GM21390 (cell line): ENCODE data around the gene MT1A.
"Not testable (repeated sequence)": the region's sequence is repeated elsewhere in the genome, so short reads cannot be mapped to it uniquely, and the experiment has no call there.

Experiments used
- ATAC-seq: cut with Tn5 transposase; IDR thresholded peaks from one replicate; pipeline ENCODE4 v1.9.1; 2021; ENCODE audit not compliant: unreplicated experiment

Gene MT1A

GRCh38 chr16:56652600-56652999 lies 14.1 kb downstream of the MT1A start:
- no peak for ATAC-seq

GRCh38 chr16:56653218-56653617 lies 14.8 kb downstream of the MT1A start:
- no peak for ATAC-seq

GRCh38 chr16:56657555-56658326 lies 19.3 kb downstream of the MT1A start, which contains the start of gene MT1F:
MT1F (plus strand) TSS chr16:56657959; CDS start chr16:56658059, 100 bp downstream.
- ATAC-seq = no peak

- no peak for ATAC-seq
Measured at GRCh38 chr16:56658327-56658875, 19.9 kb downstream of the MT1A start.

- no peak for ATAC-seq
Measured at GRCh38 chr16:56662357-56663354, 24.2 kb downstream of the MT1A start.

- no peak for ATAC-seq
Measured at GRCh38 chr16:56664506-56664905, 26.0 kb downstream of the MT1A start.

GRCh38 chr16:56665286-56666261 lies 27.1 kb downstream of the MT1A start:
- ATAC-seq = not testable (repeated sequence)

- ATAC-seq = no peak
Measured at GRCh38 chr16:56667581-56668571, 29.4 kb downstream of the MT1A start, which contains the start of gene MT1G. MT1G (minus strand) TSS chr16:56668065; CDS start chr16:56667993, 72 bp downstream.

- no peak for ATAC-seq
Measured at GRCh38 chr16:56669005-56669839, 30.8 kb downstream of the MT1A start, which contains the start of gene MT1H. MT1H (plus strand) TSS chr16:56669814; CDS start chr16:56669885, 71 bp downstream.

GRCh38 chr16:56669840-56670619 lies 31.6 kb downstream of the MT1A start:
- ATAC-seq = no peak

GRCh38 chr16:56670620-56670934 lies 32.1 kb downstream of the MT1A start:
- no peak for ATAC-seq

- not testable (repeated sequence) for ATAC-seq
Measured at GRCh38 chr16:56671691-56672090, 33.2 kb downstream of the MT1A start.

- ATAC-seq = not testable (repeated sequence)
Measured at GRCh38 chr16:56672171-56672570, 33.7 kb downstream of the MT1A start.

- ATAC-seq = no peak
Measured at GRCh38 chr16:56672761-56673536, 34.5 kb downstream of the MT1A start.

- no peak for ATAC-seq
Measured at GRCh38 chr16:56673921-56674320, 35.5 kb downstream of the MT1A start.

- ATAC-seq = not testable (repeated sequence)
Measured at GRCh38 chr16:56674570-56674969, 36.1 kb downstream of the MT1A start.
